ENCODE measurements around the gene RCAN1.
"Not testable (repeated sequence)": the region's sequence is repeated elsewhere in the genome, so short reads cannot be mapped to it uniquely, and the experiment has no call there.

Gene RCAN1

GRCh38 chr21:34568801-34569200, 46.1 kb downstream of the RCAN1 start:
- DNase-seq, result not testable (repeated sequence)

DNA sequence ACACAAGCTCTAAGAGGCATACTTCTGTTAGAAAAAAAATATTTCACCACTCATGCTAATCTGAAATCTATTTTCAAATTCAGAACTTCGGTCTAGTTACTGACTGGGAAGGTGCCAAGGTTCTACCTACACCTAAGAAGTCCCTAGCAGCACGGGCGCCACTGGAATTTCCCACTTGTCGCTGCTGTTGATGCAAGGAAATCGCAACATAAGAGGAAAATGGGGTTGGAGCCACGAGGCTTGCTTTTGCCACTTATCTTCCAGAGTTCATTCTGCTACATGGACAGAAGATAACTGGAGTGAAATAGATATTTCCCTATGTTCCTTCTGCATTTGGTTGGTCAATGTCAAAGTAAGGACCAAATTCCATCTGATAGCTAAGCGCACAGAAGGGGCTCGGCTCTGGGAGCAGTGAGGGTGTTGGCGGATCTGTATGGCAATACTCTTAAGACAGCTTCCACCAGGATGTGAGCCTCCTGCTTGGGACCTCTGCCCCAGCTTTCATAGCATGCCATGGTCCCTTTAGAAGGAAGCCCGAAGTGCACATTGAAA, 47.2 kb downstream of the RCAN1 start:
- no peak for DNase-seq

DNA sequence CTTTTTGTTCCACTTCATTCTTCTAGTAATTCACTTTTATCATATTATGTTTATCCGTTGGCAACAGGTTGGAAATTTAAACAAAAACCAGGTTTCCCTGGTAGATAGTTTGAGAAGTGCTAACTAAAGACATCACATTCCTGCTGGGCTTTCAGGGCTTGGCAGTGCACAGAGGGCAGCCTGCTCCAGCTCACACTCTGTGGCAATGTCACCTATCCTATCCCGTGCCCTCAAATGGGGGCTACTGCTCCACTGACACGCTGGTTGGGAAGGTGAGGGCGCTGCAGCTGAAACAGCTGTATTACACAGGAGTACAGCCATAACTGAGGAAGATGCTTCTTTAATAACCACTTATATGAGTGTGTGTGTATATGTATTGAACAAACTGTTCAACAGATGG, 49.7 kb downstream of the RCAN1 start:
- DNase-seq, result no peak

DNA sequence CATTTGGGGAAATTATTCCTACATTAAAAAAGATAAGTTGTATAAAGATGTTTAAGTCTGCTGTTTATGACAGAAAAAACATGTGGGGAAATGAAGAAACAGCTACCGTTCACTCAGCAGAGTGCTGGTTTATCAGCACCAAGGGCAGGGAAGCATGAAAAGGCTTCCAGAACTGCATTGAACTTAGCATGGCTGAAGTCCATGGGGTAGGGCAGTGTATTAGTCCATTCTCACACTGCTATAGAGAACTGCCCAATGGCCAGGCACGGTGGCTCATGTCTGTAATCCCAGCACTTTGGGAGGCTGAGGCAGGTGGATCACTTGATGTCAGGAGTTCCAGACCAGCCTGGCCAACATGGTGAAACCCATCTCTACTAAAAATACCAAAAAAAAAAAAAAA, 51.5 kb downstream of the RCAN1 start:
- DNase-seq, result not testable (repeated sequence)

DNA sequence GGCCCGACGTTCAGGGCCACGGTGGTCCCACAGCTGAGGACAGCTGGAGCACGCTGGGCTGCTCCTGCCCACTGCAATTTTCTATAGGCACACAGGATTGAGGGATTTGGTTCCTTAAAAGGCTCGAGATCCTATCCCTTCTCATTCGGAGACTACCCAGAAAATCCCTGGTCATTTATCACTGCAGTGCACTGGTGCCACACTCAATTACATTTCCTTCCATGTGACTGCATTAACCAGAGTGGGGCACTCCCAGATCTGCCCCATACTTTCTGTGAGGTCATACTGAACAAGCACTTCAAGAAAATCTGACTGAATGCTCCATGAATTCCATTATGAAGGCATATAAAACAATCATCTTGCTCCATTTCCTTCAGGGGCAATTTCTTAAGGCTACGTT, 53.1 kb downstream of the RCAN1 start:
- no peak for DNase-seq

DNA sequence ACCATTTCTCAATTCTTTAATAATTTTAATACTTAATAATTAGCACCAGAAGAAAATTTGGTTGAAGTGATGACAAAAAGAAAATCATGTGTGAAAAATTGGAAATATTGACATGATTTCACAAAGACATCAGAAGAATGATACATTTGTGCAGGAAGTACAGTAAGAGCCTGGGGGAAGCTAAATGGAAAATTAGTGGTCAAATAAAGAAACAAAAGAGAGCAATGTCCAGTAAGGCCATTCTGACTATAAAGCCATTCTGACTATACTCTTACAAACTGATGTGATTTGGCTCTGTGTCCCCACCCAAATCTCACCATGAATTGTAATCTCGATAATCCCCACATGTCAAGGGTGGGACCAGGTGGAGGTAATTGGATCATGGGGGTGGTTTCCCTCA, 54.3 kb downstream of the RCAN1 start:
- DNase-seq, result no peak

- DNase-seq, result no peak
Observed at GRCh38 chr21:34560021-34560420, 54.9 kb downstream of the RCAN1 start.

GRCh38 chr21:34559089-34559631, 55.8 kb downstream of the RCAN1 start:
- DNase-seq, result no peak

DNA sequence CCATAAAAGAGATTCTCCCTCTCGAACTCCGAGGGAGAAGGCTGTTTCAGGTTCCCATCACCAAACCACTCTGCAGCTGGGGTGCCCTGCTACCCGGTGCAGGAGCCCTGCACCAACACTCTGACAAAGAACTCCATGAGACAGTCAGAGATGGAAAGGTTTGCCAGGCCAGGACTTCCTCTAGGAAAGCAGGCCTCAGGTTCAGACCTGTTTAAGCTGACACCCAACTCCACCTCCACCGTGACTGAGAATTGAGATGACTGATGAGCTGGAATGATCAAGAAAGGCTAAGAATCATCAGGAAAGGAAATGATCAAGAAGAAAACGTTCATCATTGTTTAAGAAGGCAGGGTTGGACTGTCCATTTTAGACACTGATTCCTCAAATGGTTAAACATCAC, 56.7 kb downstream of the RCAN1 start:
- DNase-seq, result no peak

GRCh38 chr21:34557261-34557660, 57.7 kb downstream of the RCAN1 start:
- DNase-seq, result no peak

GRCh38 chr21:34554670-34555069, 60.2 kb downstream of the RCAN1 start:
- not testable (repeated sequence) for DNase-seq

DNA sequence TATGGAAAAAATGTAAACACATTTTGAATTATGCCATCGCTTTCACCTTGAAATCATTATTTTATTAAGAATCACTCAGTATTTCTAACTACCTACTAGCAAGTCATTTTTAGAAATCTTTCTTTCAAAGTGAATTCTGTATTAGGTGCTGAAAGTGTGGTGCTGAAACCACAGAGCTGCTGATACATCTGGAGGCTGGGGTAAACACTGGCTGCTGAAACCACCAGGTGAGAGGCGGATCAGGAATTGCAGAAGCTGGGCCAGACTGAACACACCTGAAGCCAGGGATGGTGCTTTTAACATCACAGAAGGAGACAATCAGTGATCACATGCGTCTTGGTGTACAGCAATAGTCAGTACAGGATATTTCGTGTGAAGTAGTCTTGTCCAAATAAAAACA, 60.7 kb downstream of the RCAN1 start:
- no peak for DNase-seq

GRCh38 chr21:34553151-34553952, 61.6 kb downstream of the RCAN1 start:
- no peak for DNase-seq

GRCh38 chr21:34552360-34553098, 62.4 kb downstream of the RCAN1 start:
- DNase-seq, result no peak

DNA sequence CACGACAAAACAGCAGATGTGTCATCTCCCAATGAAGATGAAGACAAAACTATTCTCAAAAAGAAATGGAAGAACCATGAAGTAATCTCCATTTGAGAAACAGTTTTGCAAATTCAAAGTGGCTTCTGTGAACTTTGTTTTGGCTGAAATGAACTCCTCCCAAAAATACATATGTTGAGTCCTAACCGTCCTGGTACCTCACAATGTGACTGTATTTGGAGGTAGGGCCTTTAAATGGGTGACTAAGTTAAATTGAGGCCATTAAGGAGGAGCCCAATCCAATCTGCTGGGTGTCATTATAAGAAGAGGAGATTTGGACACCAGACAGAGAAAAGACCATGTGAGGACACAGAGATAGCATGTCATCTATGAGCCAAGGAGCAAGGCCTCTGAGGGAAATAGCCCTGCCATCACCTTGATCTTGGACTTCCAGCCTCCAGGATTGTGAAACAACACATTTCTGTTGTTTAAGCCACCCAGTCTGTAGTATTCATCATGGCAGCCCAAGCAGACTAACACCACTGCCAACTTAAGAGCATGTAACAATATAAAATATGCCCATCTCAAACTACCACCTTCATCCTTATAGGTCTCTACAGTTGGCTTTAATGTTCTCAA, 64.6 kb downstream of the RCAN1 start:
- DNase-seq, result no peak

- no peak for DNase-seq
Observed at GRCh38 chr21:34548781-34549376, 66.0 kb downstream of the RCAN1 start.

GRCh38 chr21:34546542-34546941, 68.4 kb downstream of the RCAN1 start:
- no peak for DNase-seq

GRCh38 chr21:34545079-34545884, 69.6 kb downstream of the RCAN1 start:
- DNase-seq, result no peak

DNA sequence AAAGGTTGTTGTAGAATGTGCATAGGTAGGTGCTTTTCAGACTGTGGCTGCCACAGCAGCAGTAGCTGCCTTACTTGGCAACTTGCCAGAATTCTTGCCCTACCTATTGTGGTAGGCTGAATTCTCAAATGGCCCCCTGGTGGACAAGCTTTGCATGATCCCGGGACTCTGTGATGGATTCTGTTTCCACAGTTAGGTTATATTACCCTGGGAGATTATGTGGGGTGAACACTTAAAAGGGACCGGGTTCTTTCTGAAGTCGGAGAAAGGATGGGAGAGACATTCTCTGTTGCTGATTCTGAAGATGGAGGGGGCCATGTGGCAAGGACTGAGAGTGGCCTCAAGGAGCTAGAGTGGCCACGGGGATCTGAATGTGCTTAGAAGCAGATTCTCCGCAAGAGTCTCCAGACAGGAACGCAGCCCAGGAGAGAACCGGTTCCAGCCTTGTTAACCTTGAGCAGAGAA, 70.8 kb downstream of the RCAN1 start:
- peak; percentile 41 for DNase-seq

DNA sequence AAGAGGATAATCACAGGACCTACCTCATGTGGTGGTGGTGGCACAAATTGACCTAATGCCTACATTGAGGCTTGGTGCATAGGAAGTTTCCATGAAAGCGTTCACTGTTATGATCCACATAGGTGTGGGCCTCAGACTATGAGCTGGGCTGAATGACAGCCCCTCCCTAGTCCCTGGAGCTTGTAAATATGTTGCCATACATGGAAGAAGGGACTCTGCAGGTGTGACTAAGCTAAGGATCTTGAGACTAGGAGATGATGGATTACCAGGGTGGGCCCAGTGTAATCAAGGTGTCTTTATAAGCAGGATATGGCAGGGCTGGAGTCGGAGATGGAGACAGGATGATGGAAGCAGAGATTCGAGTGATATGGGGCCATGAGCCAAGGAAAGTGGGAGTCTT, 71.9 kb downstream of the RCAN1 start:
- DNase-seq, result no peak

DNA sequence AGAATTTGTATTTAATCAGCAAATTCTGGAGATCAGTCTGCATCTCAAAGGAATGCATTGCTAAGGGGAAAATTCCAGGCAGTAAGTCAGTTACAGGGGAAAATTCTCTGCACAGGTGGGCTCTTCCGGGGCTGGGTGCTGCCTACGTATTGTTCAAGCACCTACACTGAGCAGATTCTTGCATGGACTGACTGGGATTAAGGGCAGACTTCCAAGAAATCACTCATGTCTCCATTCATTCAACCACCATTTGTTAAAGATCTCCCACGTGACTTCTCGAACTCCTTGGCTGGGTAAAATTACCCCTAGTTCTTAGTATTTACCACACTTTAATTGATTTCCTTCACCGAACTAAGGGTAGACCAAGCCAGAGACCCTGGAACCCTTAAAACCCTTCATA, 74.7 kb downstream of the RCAN1 start:
- no peak for DNase-seq

DNA sequence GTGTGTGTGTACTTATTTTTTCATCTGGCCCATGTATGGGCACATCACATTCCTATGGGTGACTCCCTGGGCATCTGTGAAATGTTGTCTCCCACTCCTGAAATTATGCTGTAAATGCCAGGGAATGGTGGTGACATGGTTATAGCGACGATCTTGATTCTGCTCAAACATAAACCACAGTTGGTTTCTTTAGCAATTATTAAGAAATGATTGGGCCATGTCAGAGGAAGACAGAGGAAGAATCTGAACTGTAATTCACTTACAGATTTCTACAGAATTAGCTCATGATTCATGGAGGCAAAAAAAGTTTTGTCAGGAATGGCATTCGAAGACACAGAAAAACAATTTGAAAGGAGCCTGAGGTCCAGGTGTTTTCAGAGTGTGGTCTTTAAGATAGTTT, 77.1 kb downstream of the RCAN1 start:
- no peak for DNase-seq

All from CD4-positive, alpha-beta T cell treated with Interleukin-17A for 4 hours (primary cell).